Upper lobe of left lung (tissue), 4 donors: ENCODE data around the gene VRK2.

ENCODE experiments used
- CTCF ChIP-seq, 6 experiments: fragments of 450-650 bp in 4 of 6; fragments of 200-600 bp in 2 of 6; sonication (generic) in 2 of 6; IDR thresholded peaks; one replicate each; pipeline ENCODE4 v1.5.1; 2016 to 2019; ENCODE audit warnings: antibody characterized with exemption in 6 of 6
- POLR2A ChIP-seq, 4 donors: fragments of 450-650 bp; IDR thresholded peaks; one replicate each; pipeline ENCODE4 v1.5.1; 2016 to 2017; ENCODE audit warnings: antibody characterized with exemption in 4 of 4, mild to moderate bottlenecking in 2 of 4

GRCh38 chr2:58033530-58033929 lies 13.1 kb upstream of the VRK2 start:
- TF ChIP-seq POLR2A (IDR thresholded peaks at IDR 0.05) = no peak
- no peak for TF ChIP-seq CTCF (IDR thresholded peaks at IDR 0.05)
